Peyer's patch (tissue), 4 donors: Measurements from ENCODE around the gene NKD1.

Experiments
- POLR2A ChIP-seq, 2 donors: fragments of 450-650 bp; IDR thresholded peaks; one replicate each; pipeline ENCODE4 v1.5.1; 2017; ENCODE audit warnings: antibody characterized with exemption in 2 of 2, mild to moderate bottlenecking in 2 of 2, moderate library complexity in 2 of 2
- TF ChIP-seq, protein P1 (sequence below), 6 experiments: fragments of 450-650 bp in 4 of 6; fragments of 200-600 bp in 2 of 6; sonication (generic) in 1 of 6; IDR thresholded peaks; one replicate each; pipeline ENCODE4 v1.5.1; 2017 to 2019; ENCODE audit warnings: antibody characterized with exemption in 6 of 6, mild to moderate bottlenecking in 3 of 6, moderate library complexity in 1 of 6

DNA sequence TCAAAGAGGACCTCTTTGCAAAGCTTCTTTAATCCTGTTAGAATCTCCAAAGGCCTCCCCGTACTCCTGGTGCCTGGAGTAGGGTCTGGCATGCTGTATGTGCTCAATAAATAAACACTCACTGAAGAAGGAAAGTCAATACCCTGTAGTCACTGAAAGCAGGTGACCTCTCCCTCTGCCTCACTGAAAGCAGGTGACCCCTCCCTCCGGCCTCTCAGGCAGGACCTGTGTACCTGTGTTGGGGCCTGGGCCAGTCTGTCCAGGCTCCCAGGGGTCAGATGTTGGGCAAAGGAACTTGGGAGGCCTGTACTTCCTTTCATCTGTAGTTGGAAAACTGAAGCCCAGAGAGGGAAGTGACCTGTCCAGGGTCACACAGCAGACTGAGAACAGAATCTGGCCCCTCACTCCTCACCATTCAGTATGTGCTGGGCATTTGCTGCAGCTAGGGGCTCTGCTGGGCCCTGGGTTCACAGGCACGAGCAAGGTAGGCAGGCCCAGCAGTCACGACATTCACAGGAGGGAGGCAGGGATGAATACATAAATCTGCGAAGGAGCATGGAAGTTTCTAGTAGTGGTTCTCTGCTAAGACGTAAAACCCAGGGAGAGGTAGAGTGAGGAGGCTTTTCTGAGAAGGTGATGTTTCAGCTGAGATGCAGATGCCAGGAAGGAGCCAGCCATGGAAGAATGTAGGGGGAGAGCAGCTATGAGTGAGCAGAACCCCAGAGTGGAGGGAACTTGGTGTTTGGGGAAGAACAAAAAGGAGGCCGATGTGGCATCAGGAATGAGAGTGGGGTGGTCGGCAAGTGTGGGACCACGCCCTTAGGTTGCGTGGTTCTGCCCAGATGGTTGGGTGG lies 64.0 kb downstream of the NKD1 start:
- TF ChIP-seq, protein P1, sequence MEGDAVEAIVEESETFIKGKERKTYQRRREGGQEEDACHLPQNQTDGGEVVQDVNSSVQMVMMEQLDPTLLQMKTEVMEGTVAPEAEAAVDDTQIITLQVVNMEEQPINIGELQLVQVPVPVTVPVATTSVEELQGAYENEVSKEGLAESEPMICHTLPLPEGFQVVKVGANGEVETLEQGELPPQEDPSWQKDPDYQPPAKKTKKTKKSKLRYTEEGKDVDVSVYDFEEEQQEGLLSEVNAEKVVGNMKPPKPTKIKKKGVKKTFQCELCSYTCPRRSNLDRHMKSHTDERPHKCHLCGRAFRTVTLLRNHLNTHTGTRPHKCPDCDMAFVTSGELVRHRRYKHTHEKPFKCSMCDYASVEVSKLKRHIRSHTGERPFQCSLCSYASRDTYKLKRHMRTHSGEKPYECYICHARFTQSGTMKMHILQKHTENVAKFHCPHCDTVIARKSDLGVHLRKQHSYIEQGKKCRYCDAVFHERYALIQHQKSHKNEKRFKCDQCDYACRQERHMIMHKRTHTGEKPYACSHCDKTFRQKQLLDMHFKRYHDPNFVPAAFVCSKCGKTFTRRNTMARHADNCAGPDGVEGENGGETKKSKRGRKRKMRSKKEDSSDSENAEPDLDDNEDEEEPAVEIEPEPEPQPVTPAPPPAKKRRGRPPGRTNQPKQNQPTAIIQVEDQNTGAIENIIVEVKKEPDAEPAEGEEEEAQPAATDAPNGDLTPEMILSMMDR (IDR thresholded peaks at IDR 0.05) = no peak
- no peak for TF ChIP-seq POLR2A (IDR thresholded peaks at IDR 0.05)
